Measurements from ENCODE around the gene NFYA. TPM values are rescaled to one million over a fixed set of nuclear protein-coding genes. Genes with fewer than 3 reads are reported as not detected.
A peak's percentile ranks its signal among the peaks of the same experiment; 100 is the strongest.

NFYA gene
- total and polyA plus RNA-seq, 5 donors = 6.1 to 13.8 (median 11.5) TPM

- Histone ChIP-seq H3K27me3 (ENCODE audit: control insufficient read depth, insufficient read depth) (no peaks in the 10 kb centered on the region), H3K9me3 (ENCODE audit: control insufficient read depth, low read length) (no peaks in the 10 kb centered on the region), H3K4me3 (ENCODE audit: low read length) (peak overlapping the region; percentile 84), H3K27ac (ENCODE audit: low read length) (peak overlapping the region; percentile 96), H3K4me1 (ENCODE audit: control insufficient read depth, insufficient read depth, low read length) (peaks cover 3% of the 10 kb centered on the region)
- 5% methylated on average over 11 of the region's 11 CpGs for WGBS
- DNase-seq (no peak), ATAC-seq (no peak)
- intact Hi-C loops (cut with DNase I) = no loop called here
Measured at GRCh38 chr6:41073968-41074691, 1.4 kb downstream of the NFYA start.

- no peaks in the 10 kb centered on the region for H3K9me3 ChIP-seq (ENCODE audit: control insufficient read depth, low read length)
- 48% methylated on average over 11 of the region's 11 CpGs for WGBS
- no peaks in the 10 kb centered on the region for H3K27me3 ChIP-seq (ENCODE audit: control insufficient read depth, insufficient read depth)
- peaks cover 3% of the 10 kb centered on the region for H3K4me1 ChIP-seq (ENCODE audit: control insufficient read depth, insufficient read depth, low read length)
- H3K27ac ChIP-seq (ENCODE audit: low read length) = peak overlapping the region; percentile 41
- DNase-seq (peak in 1 of 3 donors; percentile 47), ATAC-seq (no peak)
- intact Hi-C loops (cut with DNase I) = no loop called here
- peak overlapping the region; percentile 84 for H3K4me3 ChIP-seq (ENCODE audit: low read length)
Measured at GRCh38 chr6:41074692-41075436, 2.1 kb downstream of the NFYA start.

- peaks cover 3% of the 10 kb centered on the region for H3K4me1 ChIP-seq (ENCODE audit: control insufficient read depth, insufficient read depth, low read length)
- no peak overlapping the region for H3K27ac ChIP-seq (ENCODE audit: low read length)
- no peaks in the 10 kb centered on the region for H3K27me3 ChIP-seq (ENCODE audit: control insufficient read depth, insufficient read depth)
- no peak overlapping the region for H3K4me3 ChIP-seq (ENCODE audit: low read length)
- WGBS = 42% methylated on average over 4 of the region's 4 CpGs
- DNase-seq (no peak), ATAC-seq (no peak)
- intact Hi-C loops (cut with DNase I) = no loop called here
- no peaks in the 10 kb centered on the region for H3K9me3 ChIP-seq (ENCODE audit: control insufficient read depth, low read length)
Measured at GRCh38 chr6:41075651-41076626, 3.2 kb downstream of the NFYA start.

- 90% methylated on average over 2 of the region's 2 CpGs for WGBS
- no peak for ATAC-seq
- Histone ChIP-seq H3K27ac (ENCODE audit: low read length) (no peak overlapping the region), H3K4me1 (ENCODE audit: control insufficient read depth, insufficient read depth, low read length) (peaks cover 3% of the 10 kb centered on the region), H3K4me3 (ENCODE audit: low read length) (no peak overlapping the region), H3K9me3 (ENCODE audit: control insufficient read depth, low read length) (no peaks in the 10 kb centered on the region), H3K27me3 (ENCODE audit: control insufficient read depth, insufficient read depth) (no peaks in the 10 kb centered on the region)
- DNase-seq = no peak
- intact Hi-C loops (cut with DNase I) = no loop called here
Measured at GRCh38 chr6:41077536-41077935, 4.8 kb downstream of the NFYA start.

- Histone ChIP-seq H3K27ac (ENCODE audit: low read length) (no peak overlapping the region), H3K27me3 (ENCODE audit: control insufficient read depth, insufficient read depth) (no peaks in the 10 kb centered on the region), H3K4me3 (ENCODE audit: low read length) (no peak overlapping the region), H3K9me3 (ENCODE audit: control insufficient read depth, low read length) (no peaks in the 10 kb centered on the region), H3K4me1 (ENCODE audit: control insufficient read depth, insufficient read depth, low read length) (peaks cover 3% of the 10 kb centered on the region)
- WGBS = 89% methylated on average over 3 of the region's 3 CpGs
- ATAC-seq (no peak), DNase-seq (no peak)
- intact Hi-C loops (cut with DNase I) = no loop called here
Measured at GRCh38 chr6:41078101-41078500, 5.3 kb downstream of the NFYA start.

GRCh38 chr6:41079080-41079479 is 6.3 kb downstream of the NFYA start:
- Histone ChIP-seq H3K4me3 (ENCODE audit: low read length) (no peak overlapping the region), H3K27ac (ENCODE audit: low read length) (no peak overlapping the region), H3K4me1 (ENCODE audit: control insufficient read depth, insufficient read depth, low read length) (peaks cover 3% of the 10 kb centered on the region), H3K9me3 (ENCODE audit: control insufficient read depth, low read length) (no peaks in the 10 kb centered on the region), H3K27me3 (ENCODE audit: control insufficient read depth, insufficient read depth) (no peaks in the 10 kb centered on the region)
- intact Hi-C loops (cut with DNase I) = no loop called here
- no peak for DNase-seq
- WGBS = 98% methylated on average over 1 of the region's 1 CpG
- no peak for ATAC-seq

- intact Hi-C loops (cut with DNase I) = no loop called here
- H3K27me3 ChIP-seq (ENCODE audit: control insufficient read depth, insufficient read depth) = no peaks in the 10 kb centered on the region
- WGBS = 80% methylated on average over 2 of the region's 2 CpGs
- H3K9me3 ChIP-seq (ENCODE audit: control insufficient read depth, low read length) = no peaks in the 10 kb centered on the region
- no peaks in the 10 kb centered on the region for H3K4me1 ChIP-seq (ENCODE audit: control insufficient read depth, insufficient read depth, low read length)
- DNase-seq (no peak), ATAC-seq (no peak)
- no peak overlapping the region for H3K4me3 ChIP-seq (ENCODE audit: low read length)
- H3K27ac ChIP-seq (ENCODE audit: low read length) = no peak overlapping the region
Measured at GRCh38 chr6:41080621-41081020, 7.8 kb downstream of the NFYA start.

- DNase-seq = no peak
- H3K27me3 ChIP-seq (ENCODE audit: control insufficient read depth, insufficient read depth) = no peaks in the 10 kb centered on the region
- no peaks in the 10 kb centered on the region for H3K4me1 ChIP-seq (ENCODE audit: control insufficient read depth, insufficient read depth, low read length)
- no peak for ATAC-seq
- intact Hi-C loops (cut with DNase I) = no loop called here
- no peak overlapping the region for H3K4me3 ChIP-seq (ENCODE audit: low read length)
- H3K9me3 ChIP-seq (ENCODE audit: control insufficient read depth, low read length) = no peaks in the 10 kb centered on the region
- H3K27ac ChIP-seq (ENCODE audit: low read length) = no peak overlapping the region
Measured at GRCh38 chr6:41083072-41083471, 10.3 kb downstream of the NFYA start.

- H3K27ac ChIP-seq (ENCODE audit: low read length) = no peak overlapping the region
- no peaks in the 10 kb centered on the region for H3K4me1 ChIP-seq (ENCODE audit: control insufficient read depth, insufficient read depth, low read length)
- DNase-seq = no peak
- intact Hi-C loops (cut with DNase I) = no loop called here
- H3K4me3 ChIP-seq (ENCODE audit: low read length) = no peak overlapping the region
- no peak for ATAC-seq
- H3K27me3 ChIP-seq (ENCODE audit: control insufficient read depth, insufficient read depth) = no peaks in the 10 kb centered on the region
- H3K9me3 ChIP-seq (ENCODE audit: control insufficient read depth, low read length) = no peaks in the 10 kb centered on the region
Measured at GRCh38 chr6:41085182-41085581, 12.4 kb downstream of the NFYA start.

GRCh38 chr6:41088451-41088850 is 15.7 kb downstream of the NFYA start:
- H3K9me3 ChIP-seq (ENCODE audit: control insufficient read depth, low read length) = no peaks in the 10 kb centered on the region
- DNase-seq (no peak), ATAC-seq (no peak)
- H3K27ac ChIP-seq (ENCODE audit: low read length) = no peak overlapping the region
- no peaks in the 10 kb centered on the region for H3K4me1 ChIP-seq (ENCODE audit: control insufficient read depth, insufficient read depth, low read length)
- WGBS = 96% methylated on average over 4 of the region's 4 CpGs
- no peaks in the 10 kb centered on the region for H3K27me3 ChIP-seq (ENCODE audit: control insufficient read depth, insufficient read depth)
- no peak overlapping the region for H3K4me3 ChIP-seq (ENCODE audit: low read length)
- intact Hi-C loops (cut with DNase I) = no loop called here

Measured in right cardiac atrium (tissue), 5 donors.